Measurements from ENCODE around the gene MARCKSL1.
A peak's percentile ranks its signal among the peaks of the same experiment; 100 is the strongest.

DNA sequence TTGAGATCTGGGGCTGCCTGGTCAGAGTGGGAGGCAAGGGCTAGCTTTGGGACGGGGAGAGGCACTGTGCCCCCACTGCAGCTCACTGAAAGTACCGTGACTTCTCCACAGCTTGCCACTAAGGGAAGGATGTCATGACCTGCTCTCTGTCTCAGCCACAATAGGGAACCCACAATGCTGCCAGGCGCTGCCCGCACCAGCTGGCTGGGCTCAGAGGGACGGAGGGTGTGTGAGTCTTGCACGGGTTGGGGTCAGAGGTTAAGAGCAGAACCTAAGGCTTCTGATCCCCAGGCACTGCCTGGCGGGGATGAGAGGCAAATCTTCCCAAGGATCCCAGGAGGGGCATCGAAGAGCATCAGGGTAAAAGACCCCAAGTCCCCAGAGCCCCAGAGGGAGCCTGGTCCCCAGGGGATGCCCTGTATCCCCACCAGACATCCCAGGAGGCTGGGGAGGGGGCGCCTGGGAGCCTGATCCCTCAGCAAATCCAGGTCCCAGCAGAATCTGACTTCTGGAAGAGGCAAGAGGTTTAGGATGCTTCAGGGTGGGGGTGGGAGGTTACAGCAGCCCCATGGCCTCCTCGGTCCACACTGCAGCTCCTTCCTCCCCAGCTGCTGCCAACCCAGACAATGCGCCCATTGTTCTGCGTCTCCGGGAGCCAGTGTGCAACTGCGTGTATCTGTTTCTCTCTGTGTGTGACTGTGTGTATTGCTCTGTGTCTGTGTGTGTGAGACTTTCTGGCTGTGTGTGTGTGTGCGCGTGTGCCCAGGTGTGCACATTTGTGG lies 2.0 kb upstream of the MARCKSL1 start:
- TF ChIP-seq, protein P1, sequence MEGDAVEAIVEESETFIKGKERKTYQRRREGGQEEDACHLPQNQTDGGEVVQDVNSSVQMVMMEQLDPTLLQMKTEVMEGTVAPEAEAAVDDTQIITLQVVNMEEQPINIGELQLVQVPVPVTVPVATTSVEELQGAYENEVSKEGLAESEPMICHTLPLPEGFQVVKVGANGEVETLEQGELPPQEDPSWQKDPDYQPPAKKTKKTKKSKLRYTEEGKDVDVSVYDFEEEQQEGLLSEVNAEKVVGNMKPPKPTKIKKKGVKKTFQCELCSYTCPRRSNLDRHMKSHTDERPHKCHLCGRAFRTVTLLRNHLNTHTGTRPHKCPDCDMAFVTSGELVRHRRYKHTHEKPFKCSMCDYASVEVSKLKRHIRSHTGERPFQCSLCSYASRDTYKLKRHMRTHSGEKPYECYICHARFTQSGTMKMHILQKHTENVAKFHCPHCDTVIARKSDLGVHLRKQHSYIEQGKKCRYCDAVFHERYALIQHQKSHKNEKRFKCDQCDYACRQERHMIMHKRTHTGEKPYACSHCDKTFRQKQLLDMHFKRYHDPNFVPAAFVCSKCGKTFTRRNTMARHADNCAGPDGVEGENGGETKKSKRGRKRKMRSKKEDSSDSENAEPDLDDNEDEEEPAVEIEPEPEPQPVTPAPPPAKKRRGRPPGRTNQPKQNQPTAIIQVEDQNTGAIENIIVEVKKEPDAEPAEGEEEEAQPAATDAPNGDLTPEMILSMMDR (IDR thresholded peaks at IDR 0.05 in 8 of 11, conservative IDR thresholded peaks at IDR 0.05 in 3 of 11) = peak in 1 of 11 experiments; percentile 3
- TF ChIP-seq POLR2A (IDR thresholded peaks at IDR 0.05) (no peak), POLR2AphosphoS5 (IDR thresholded peaks at IDR 0.05) (peak in 1 of 3 donors; percentile 45)
